ENCODE results near the gene F11R. TPM values are rescaled to one million over a fixed set of nuclear protein-coding genes. Genes with fewer than 3 reads are reported as not detected.

Gene F11R
- total and polyA plus RNA-seq, 2 donors (not counting 3 experiments of a cell fraction or from before 2014, with no cell fraction given) = 97.0 to 124 TPM

DNA sequence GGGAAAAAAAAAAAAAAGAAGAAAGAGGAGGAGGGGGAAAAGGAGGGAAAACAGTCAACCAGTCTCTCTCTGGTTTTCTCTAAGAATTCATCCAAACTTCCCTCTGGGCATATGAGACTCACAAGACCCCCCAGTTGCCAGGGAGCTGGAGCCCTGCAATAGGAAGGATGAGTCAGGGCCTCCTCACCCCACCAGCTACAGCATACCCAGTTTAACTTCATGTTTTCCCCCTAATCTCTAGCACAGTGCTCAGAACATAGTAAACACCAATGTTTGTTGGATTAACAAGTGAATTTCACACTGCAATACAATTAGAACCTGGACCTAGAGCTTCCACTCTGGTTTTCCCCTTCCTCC, 7.8 kb downstream of the F11R start:
- dilution Hi-C loops (cut with MboI; ENCODE audit: extremely low pct_ligation_motif_present, low sequenced_read_pairs) (no loop called here), intact Hi-C loops (cut with micrococcal nuclease) (loop anchor here (1.0 kb wide), 3 partner anchors 8 to 32 kb away; partner anchors contain the start of genes F11R and USF1)
- Histone ChIP-seq H3K9ac (replicated peaks; ENCODE audit: extremely low read depth, insufficient read depth, low read length) (peak overlapping the region; percentile 84), H3K4me1 (ENCODE audit: control insufficient read depth, extremely low read depth, insufficient read depth, low read length) (peaks cover 33% of the 10 kb centered on the region), H3K79me2 (ENCODE audit: control insufficient read depth, insufficient read depth, low read length) (peaks cover 22% of the 10 kb centered on the region), H3K4me3 (replicated peaks in 1 of 3; ENCODE audit: insufficient read depth in 1 of 3, low read depth in 1 of 3, low read length in 3 of 3) (peak overlapping the region in 1 of 3 experiments; percentile 21), H3K4me2 (ENCODE audit: insufficient read depth, low read length) (peak overlapping the region; percentile 69), H4K20me1 (replicated peaks; ENCODE audit: control insufficient read depth, extremely low read depth, insufficient read depth, low read length) (no peaks in the 10 kb centered on the region), H2AFZ (ENCODE audit: low read depth, low read length) (no peak overlapping the region), H3K36me3 (ENCODE audit: control insufficient read depth in 2 of 2, extremely low read depth in 1 of 2, insufficient read depth in 2 of 2, low read length in 2 of 2) (no peaks in the 10 kb centered on the region), H3K9me1 (replicated peaks; ENCODE audit: control insufficient read depth, extremely low read depth, insufficient read depth, low read length) (no peaks in the 10 kb centered on the region), H3K27ac (ENCODE audit: insufficient read depth, low read depth, low read length) (peak overlapping the region; percentile 99), H3K9me3 (replicated peaks; ENCODE audit: control insufficient read depth, insufficient read depth, low read length) (no peaks in the 10 kb centered on the region), H3K27me3 (ENCODE audit: control insufficient read depth in 2 of 2, insufficient read depth in 2 of 2, low read length in 2 of 2) (no peaks in the 10 kb centered on the region)
- DNase-seq (ENCODE audit: low read depth, low spot score) = no peak
- TF ChIP-seq FOS (IDR thresholded peaks at IDR 0.05; ENCODE audit: borderline replicate concordance, insufficient read depth, low read length) (peak; percentile 74), POLR2AphosphoS5 (IDR thresholded peaks at IDR 0.05; ENCODE audit: insufficient read depth, low read depth, low read length) (no peak), MYC (IDR thresholded peaks at IDR 0.05; ENCODE audit: low read depth, low read length) (no peak), GATA2 (IDR thresholded peaks at IDR 0.05; ENCODE audit: insufficient read depth, insufficient read length, low read depth, low read length) (no peak), JUN (IDR thresholded peaks at IDR 0.05; ENCODE audit: borderline replicate concordance, insufficient read depth, insufficient read length, low read depth) (peak; percentile 16), POLR2A (IDR thresholded peaks at IDR 0.05; ENCODE audit: low read depth, low read length) (no peak), EZH2 (IDR thresholded peaks at IDR 0.05; ENCODE audit: borderline replicate concordance, low read depth, low read length, severe bottlenecking) (no peak)
- TF ChIP-seq, protein P1, sequence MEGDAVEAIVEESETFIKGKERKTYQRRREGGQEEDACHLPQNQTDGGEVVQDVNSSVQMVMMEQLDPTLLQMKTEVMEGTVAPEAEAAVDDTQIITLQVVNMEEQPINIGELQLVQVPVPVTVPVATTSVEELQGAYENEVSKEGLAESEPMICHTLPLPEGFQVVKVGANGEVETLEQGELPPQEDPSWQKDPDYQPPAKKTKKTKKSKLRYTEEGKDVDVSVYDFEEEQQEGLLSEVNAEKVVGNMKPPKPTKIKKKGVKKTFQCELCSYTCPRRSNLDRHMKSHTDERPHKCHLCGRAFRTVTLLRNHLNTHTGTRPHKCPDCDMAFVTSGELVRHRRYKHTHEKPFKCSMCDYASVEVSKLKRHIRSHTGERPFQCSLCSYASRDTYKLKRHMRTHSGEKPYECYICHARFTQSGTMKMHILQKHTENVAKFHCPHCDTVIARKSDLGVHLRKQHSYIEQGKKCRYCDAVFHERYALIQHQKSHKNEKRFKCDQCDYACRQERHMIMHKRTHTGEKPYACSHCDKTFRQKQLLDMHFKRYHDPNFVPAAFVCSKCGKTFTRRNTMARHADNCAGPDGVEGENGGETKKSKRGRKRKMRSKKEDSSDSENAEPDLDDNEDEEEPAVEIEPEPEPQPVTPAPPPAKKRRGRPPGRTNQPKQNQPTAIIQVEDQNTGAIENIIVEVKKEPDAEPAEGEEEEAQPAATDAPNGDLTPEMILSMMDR (IDR thresholded peaks at IDR 0.05; ENCODE audit: extremely low read depth in 1 of 2, insufficient read depth in 1 of 2, low read depth in 1 of 2, low read length in 2 of 2) = no peak
- ChIA-PET CTCF (interaction anchor here (0.7 to 6.4 kb wide), 8 partner anchors 8 to 85 kb away, joined by 3 to 86 read pairs (median 4); no protein-coding TSS in a partner anchor), POLR2A (interaction anchor here (1.6 kb wide), 1 partner anchor 15 kb away, joined by 10 read pairs; no protein-coding TSS in a partner anchor)
- BruUV-seq (replicated peaks) = TSS peak; percentile 28
- FAIRE-seq = no peak
